Left ventricle myocardium inferior (tissue), 1 donor: Measurements from ENCODE around the gene TRMT61A. TPM values are rescaled to one million over a fixed set of nuclear protein-coding genes. Genes with fewer than 3 reads are reported as not detected.
"Not testable (repeated sequence)": the region's sequence is repeated elsewhere in the genome, so short reads cannot be mapped to it uniquely, and the experiment has no call there.

Source experiments
- DNase-seq: peaks from one replicate; pipeline ENCODE4 v3.0.0-alpha.2; 2020
- H3K27ac ChIP-seq: fragments of 200-600 bp; replicated peaks from 2 replicates; pipeline ENCODE4 v1.8.0; 2021
- H3K27me3 ChIP-seq: fragments of 200-600 bp; 2 replicates; pipeline ENCODE4 v1.8.0; 2021; ENCODE audit warnings: low read depth
- H3K36me3 ChIP-seq: fragments of 200-600 bp; 2 replicates; pipeline ENCODE4 v1.8.0; 2021
- H3K4me1 ChIP-seq: fragments of 200-600 bp; 2 replicates; pipeline ENCODE4 v1.8.0; 2021
- H3K4me3 ChIP-seq: fragments of 200-600 bp; 2 replicates; pipeline ENCODE4 v1.8.0; 2021; ENCODE audit warnings: mild to moderate bottlenecking, moderate library complexity
- H3K9me3 ChIP-seq: fragments of 200-600 bp; replicated peaks from 2 replicates; pipeline ENCODE4 v1.8.0; 2021
- intact Hi-C: fragments of 100-400 bp; cut with micrococcal nuclease; formaldehyde crosslinking; loops from one replicate; pipeline ENCODE4 v1.11.0; 2022
- total RNA-seq: library from RNA; stranded (reverse); fragmentation: NEBNext Ultra II Directional; extraction: Animal tissue kit (Norgen Biotek cat#: 25700); gene quantifications from one replicate; pipeline ENCODE4 v1.2.1, GENCODE V29; 2021
- TF ChIP-seq, protein P1 (sequence below): fragments of 200-600 bp; IDR thresholded peaks from 2 replicates; pipeline ENCODE4 v1.8.0; 2021; ENCODE audit warnings: antibody characterized with exemption, mild to moderate bottlenecking, borderline replicate concordance
- donor health status: DM: no; HTN: yes; CAD: no; lungs with severe emphysema.

TRMT61A gene
- total RNA-seq, 1 donor from 2014 or later = 5.9 TPM

DNA sequence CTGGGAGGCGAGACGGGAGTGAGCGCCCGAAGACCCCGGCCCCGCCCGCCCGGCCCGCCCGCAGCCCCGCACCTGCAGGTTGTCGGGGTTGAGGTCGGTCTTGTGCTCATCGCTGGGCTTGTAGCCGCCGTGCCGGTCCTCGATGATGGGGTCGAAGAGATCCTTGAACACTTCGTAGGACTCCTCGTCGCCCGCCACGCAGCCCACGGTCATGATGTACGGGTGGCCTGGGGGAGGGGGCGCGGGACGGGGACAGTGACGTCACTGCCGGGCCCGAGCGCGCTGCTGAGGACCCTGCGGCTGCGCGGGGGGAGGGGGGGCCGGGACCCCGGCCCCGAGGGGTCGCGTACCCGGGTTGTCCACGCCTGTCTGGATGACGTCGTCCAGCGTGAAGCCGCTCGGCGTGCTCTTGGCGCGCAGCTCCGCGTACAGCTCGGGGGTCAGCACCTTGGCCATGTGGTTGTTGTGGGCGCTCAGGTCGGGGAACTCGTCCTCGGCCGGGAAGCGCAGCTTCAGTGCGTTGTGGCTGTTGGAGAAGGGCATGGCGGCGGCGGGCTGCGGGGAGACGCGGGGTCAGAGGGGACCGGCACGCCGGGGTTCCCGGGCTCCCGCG lies 6.9 kb upstream of the TRMT61A start:
- Histone ChIP-seq H3K36me3 (no peaks in the 10 kb centered on the region), H3K4me1 (peaks cover 94% of the 10 kb centered on the region), H3K27ac (peak overlapping the region; percentile 89), H3K4me3 (peak overlapping the region; percentile 68), H3K27me3 (no peaks in the 10 kb centered on the region), H3K9me3 (no peaks in the 10 kb centered on the region)
- intact Hi-C loops = no loop called here
- peak; percentile 35 for DNase-seq
- TF ChIP-seq, protein P1, sequence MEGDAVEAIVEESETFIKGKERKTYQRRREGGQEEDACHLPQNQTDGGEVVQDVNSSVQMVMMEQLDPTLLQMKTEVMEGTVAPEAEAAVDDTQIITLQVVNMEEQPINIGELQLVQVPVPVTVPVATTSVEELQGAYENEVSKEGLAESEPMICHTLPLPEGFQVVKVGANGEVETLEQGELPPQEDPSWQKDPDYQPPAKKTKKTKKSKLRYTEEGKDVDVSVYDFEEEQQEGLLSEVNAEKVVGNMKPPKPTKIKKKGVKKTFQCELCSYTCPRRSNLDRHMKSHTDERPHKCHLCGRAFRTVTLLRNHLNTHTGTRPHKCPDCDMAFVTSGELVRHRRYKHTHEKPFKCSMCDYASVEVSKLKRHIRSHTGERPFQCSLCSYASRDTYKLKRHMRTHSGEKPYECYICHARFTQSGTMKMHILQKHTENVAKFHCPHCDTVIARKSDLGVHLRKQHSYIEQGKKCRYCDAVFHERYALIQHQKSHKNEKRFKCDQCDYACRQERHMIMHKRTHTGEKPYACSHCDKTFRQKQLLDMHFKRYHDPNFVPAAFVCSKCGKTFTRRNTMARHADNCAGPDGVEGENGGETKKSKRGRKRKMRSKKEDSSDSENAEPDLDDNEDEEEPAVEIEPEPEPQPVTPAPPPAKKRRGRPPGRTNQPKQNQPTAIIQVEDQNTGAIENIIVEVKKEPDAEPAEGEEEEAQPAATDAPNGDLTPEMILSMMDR = no peak

DNA sequence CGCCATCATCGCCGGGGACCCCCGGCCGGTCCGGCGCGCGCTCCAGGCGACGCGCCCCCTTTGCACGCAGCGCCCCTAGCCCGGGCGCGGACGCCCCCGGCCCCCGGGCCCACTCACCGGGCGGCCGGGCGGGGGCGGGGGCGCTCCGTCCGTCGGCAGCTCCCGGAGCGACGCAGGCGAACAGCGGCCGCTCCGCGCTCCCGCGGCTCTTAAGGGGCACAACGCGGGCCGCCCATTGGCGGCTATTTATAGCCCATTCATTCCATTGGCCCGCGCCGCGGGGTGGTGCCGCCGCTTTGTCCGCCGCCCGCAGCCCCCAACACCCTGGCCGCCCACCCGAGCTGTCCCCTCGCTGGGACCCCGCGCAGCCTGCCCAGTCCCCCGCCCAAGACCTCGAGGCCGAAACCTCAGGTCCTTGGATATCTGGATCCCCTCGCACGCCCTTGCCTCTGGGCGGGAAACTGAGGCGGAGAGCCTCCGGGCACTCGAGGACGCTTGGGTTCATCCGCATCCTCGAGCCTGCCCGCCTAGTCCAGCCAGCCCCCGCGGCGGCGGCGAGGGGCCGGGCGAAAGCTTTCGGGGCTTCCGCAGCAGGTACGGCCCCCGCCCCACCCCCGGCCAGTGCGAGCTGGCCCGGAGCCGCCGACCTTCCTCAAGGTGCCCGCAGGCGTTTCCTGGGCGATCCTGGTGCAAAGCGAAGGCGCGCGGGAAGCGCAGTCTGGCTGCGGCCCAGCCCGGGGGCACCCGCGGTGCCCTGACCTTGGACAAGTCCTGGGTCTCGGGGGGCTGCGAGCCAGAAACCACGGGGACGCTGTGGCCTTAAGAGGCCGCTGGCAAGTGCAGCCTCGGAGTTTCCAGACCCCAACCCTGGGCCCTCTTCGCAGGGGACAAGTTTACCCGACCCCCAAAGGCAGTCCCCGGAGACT lies 6.1 kb upstream of the TRMT61A start, which contains the start of gene CKB:
CKB (minus strand) TSS at position 182 of the 926 bp plus-strand sequence. CDS start 337 bp downstream, outside the sequence.
- Histone ChIP-seq H3K27me3 (no peaks in the 10 kb centered on the region), H3K27ac (peak within 1 kb of the TSS; percentile 89), H3K4me3 (peak within 1 kb of the TSS; percentile 68), H3K9me3 (no peaks in the 10 kb centered on the region), H3K4me1 (peaks cover 94% of the 10 kb centered on the region), H3K36me3 (no peaks in the 10 kb centered on the region)
- TF ChIP-seq, protein P1 = no peak
- peak; percentile 75 for DNase-seq
- intact Hi-C loops = no loop called here

DNA sequence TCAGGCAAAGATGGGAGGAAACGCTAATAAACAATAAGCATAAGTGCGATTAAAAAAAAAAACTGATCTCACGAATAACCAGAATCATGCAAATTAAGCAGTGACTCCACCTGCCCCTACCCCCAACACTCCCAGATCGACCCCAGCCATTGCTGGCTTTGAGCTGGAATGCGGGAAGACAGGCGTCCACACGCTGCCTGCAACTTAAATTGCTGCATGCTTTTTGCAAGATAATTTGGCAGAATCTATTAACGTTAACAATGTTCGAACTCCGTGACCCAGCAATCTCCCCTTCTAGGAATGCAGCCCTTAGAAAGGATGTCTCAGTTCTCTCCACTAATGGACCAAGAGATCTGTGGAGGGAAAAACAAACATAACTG lies 5.4 kb upstream of the TRMT61A start:
- H3K4me3 ChIP-seq = peak overlapping the region; percentile 68

DNA sequence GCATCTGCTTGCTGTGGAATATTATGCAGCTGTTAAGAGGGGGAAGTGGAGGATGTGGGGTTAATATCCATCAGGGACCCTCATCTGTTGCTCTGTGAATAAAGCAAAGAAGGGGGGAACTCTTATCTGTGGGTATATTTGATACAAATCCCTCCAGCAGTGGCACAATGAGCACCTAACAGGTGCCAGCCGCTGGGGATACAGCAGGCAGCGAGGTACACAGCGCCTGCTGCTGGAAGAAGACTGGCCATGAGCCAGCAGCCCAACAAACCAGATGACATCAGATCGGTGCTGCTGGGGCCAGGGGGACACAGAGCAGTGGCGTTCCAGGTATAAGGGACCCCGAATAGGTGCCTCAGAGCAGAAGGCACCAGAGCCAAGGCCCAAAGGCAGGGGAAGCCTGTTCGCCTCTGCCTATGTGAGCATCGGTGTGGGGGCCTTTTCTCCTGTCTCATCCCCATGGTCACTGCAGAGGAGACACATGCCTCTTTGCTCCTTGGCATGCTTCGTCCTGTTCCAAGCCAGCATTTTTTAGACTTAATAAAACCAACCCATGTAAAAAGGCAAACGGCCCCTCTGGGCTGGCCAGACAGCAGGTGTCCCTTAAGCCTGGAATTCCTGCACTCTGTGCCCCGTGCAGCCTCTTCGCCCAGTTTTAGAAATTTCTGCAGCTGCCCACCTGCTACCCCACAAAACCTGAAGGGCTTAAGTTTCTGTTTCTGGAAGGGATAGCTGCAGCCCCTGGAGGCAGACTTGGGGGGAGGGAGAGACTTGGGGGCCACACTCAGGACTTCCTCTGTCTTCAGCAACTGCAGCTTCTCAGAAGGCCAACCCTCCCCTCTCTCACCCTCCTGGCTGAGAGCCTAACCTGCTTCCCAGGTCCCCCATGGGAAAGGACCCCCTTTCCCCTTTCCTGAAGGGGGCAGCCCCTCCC lies 4.7 kb upstream of the TRMT61A start:
- H3K27me3 ChIP-seq = no peaks in the 10 kb centered on the region
- H3K36me3 ChIP-seq = no peaks in the 10 kb centered on the region
- no peak overlapping the region for H3K4me3 ChIP-seq
- peak overlapping the region; percentile 12 for H3K27ac ChIP-seq
- intact Hi-C loops = no loop called here
- H3K9me3 ChIP-seq = no peaks in the 10 kb centered on the region
- DNase-seq = no peak
- peaks cover 92% of the 10 kb centered on the region for H3K4me1 ChIP-seq
- TF ChIP-seq, protein P1 = no peak

More for the DNA sequence above, 5.4 kb upstream of the TRMT61A start:
- Histone ChIP-seq H3K4me1 (peaks cover 94% of the 10 kb centered on the region), H3K27ac (peak overlapping the region; percentile 38), H3K36me3 (no peaks in the 10 kb centered on the region), H3K27me3 (no peaks in the 10 kb centered on the region), H3K9me3 (no peaks in the 10 kb centered on the region)
- intact Hi-C loops = no loop called here
- no peak for DNase-seq
- TF ChIP-seq, protein P1 = no peak

DNA sequence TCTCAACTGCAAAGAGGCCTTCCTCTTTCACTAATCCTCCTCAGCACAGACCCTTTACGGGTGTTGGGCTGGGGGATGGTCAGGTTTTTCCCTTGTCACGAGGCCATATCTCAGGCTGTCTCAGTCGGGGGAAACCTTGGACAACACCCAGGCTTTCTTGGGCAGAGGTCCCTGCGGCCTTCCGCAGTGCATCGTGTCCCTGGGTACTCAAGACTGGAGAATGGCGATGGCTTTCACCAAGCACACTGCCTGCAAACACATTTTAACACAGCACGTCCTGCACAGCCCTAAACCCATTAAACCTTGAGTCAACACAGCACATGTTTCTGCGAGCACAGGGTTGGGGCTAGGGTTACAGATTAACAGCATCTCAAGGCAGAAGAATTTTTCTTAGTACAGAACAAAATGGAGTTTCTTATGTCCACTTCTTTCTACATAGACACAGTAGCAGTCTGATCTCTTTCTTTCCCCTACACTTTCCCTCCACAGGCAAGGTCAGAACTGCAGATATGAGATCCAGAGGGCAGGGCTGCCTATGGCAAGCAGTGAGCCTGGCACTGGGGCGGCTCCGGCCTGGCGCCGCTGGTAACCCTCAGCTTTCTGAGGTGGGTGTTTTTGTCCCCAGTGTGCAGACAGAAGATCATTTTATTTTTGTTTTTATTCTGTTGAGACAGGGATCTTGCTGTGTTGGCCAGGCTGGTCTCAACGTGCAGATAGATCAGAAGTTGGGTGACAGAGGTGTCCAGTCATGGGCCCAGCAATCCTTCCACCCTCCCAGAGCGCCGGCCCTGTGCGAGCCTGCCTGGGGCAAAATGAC lies 3.4 kb upstream of the TRMT61A start:
- Histone ChIP-seq H3K4me1 (peaks cover 92% of the 10 kb centered on the region), H3K27ac (peak overlapping the region; percentile 96)
- intact Hi-C loops, H3K4me3 ChIP-seq, DNase-seq, H3K27me3 ChIP-seq, H3K36me3 ChIP-seq, H3K9me3 ChIP-seq: not testable (repeated sequence)
